UCSD-AML1 (cell line): ENCODE data around the gene MAP2K5.

Experiments used
- DNase-seq: peaks from one replicate; lab custom pipeline; 2025; ENCODE audit not compliant: unreplicated experiment; lab: John Stamatoyannopoulos, UW

Gene MAP2K5

DNA sequence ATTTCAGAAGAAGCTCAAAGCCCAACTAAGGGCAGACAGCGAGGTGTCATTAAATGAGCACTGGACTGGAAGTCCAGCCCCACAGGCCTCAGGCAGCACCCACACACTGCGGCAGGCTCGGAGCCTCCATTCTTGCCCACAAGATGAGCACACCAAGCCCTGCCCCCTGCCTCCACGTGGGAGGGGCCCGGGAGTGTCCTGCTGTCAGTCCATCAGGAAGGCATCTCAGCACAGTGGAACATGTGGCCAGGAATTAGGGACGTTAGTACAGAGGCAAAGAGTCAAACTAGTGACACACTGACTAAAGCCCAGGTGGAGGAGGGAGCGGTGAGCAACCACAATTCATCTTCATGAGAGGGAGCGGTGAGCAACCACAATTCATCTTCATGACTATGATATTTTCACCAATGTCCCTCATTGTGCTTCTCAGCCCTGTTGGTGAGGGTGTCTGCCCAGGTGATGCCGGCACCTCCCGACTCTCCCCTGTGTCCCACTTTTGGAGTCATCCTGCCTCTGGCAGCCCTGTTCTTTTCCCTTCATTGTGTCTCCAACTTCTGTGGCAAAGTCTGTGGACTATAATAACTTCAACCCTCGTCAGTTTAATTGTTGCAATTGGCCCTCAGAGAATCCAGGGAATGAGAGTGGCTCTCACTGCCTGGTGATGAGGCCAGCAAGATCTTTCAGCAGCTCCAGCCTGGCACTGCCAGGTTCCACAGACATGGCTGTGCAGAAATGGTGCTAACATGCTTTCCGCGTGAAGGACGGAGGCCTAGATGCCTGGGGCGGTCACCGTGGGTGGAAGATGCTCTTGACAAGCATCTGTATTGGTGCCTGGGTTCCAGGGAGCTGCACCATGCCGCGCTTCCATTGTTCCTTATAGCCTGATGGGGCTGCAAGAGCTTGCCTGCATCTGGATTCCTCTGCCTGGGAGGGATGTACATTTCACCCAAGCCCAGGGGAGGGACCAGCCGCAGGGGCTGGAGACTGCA lies 259.7 kb downstream of the MAP2K5 start:
- DNase-seq = no peak

DNA sequence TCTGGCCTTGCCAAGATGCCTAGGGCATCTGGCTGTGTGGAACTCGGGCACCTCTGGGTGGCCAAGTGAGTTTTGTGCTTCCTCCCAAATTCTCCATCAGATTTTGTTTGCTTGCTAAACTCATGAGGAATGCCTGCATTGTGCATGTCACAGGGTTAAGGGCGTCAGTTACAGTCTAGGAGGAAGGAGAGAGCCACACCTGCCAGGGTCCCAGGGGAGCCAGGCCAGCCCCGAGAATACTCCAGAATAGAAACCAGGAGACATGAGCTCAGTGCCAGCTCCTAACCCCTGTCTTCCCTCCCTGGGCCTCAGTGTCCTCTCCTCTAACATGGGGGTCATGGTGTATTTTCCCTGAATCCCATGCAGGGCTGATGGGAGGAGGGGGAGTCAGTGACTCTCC lies 260.8 kb downstream of the MAP2K5 start:
- no peak for DNase-seq

GRCh38 chr15:67803996-67804843 lies 261.7 kb downstream of the MAP2K5 start:
- no peak for DNase-seq

DNA sequence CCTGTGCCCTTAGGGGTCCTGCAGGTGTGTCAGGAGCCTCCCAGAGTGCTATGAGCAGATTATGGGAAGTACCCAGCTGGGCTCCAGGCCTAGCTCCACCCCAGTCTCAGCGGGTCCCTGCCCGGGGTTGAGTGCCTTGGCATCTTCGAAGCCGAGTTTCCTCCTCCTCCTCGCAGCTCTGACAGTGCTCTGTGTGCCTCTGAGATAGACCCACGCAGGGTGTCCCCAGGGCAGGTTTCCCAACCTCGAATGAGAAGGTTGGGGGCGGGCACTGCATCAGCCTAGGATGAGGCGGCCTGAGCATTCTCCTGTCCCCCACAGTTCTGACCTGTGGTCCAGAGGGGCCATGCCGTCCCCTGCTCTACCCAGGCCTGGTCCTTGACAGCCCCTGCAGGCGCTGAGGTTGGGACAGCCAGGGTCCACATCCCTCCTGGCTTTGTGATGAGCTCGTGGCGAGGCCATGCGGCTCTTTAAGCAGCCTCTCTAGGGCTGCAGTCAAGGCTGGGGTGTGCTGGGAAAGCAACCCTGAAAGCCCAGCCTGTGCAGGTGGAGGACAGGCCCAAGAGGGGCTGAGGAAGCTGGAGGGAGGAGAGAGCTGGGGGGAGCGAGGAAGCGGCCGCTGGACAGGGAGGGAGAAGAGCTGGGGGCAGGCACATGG lies 262.6 kb downstream of the MAP2K5 start:
- no peak for DNase-seq

GRCh38 chr15:67805666-67806516 lies 263.4 kb downstream of the MAP2K5 start:
- DNase-seq = no peak

GRCh38 chr15:67806536-67806935 lies 264.0 kb downstream of the MAP2K5 start:
- no peak for DNase-seq

DNA sequence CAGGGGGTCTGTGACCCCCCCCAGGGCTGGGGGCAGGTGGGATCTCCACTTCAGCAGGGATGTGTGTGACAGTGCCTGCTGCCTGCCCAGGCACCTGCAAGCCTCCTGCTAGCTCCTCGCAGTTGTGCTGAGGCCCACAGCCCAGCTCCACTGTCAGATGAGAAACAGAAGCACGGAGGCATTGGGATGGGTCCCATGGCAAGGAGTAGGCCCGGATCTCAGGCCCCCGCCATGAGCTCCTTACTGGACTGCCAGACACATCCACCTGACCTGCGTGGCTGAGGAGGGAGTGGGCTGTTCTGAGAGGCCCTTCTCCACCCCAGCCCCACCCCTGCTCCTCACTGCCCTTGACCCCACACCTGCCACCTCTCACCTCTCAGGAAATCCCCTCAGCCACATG lies 264.6 kb downstream of the MAP2K5 start:
- no peak for DNase-seq

- DNase-seq = no peak
Measured at GRCh38 chr15:67807836-67808235, 265.3 kb downstream of the MAP2K5 start.

DNA sequence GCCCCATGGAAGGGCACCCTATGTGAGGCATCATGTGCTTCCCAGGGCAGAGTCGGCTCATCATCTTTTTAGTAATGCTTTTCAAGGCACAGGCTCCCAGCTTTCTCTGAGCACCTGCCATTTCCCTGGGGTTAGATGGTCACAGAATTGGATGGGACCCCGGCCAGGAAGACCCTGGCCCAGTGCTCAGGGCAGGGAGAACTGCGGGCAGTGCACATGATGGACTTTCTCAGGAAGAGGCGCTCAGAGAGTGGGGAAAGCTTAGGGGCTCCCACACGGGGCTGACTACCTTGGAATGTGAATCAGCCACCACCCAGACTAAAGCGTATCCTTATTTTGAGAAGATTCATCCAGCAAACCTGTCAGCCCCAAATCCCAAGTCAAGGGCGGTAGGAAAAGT lies 266.3 kb downstream of the MAP2K5 start:
- no peak for DNase-seq

- DNase-seq = no peak
Measured at GRCh38 chr15:67809441-67809840, 266.9 kb downstream of the MAP2K5 start.

DNA sequence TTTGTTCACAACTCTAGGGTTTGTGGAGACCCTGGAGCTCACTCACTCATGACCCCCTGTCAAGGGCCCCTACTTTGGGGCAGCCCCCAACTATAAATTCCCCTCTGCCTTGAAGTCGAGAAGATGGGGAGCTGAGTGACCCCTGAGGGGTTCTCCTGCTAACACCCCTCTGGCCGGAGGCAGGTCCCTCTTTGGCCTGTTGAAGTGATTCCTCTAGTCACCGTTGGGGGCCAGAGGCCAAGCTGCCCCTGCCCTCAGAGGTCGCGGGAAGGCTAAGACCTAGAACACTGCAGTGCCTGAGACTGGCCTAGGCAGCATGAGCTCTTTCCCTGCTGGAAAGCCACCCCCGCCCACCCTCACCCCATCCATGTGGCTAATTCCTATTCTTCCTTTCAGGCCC lies 267.4 kb downstream of the MAP2K5 start:
- no peak for DNase-seq

- DNase-seq = peak; percentile 64
Measured at GRCh38 chr15:67812241-67812644, 269.7 kb downstream of the MAP2K5 start.

- DNase-seq = no peak
Measured at GRCh38 chr15:67813104-67813634, 270.7 kb downstream of the MAP2K5 start.

DNA sequence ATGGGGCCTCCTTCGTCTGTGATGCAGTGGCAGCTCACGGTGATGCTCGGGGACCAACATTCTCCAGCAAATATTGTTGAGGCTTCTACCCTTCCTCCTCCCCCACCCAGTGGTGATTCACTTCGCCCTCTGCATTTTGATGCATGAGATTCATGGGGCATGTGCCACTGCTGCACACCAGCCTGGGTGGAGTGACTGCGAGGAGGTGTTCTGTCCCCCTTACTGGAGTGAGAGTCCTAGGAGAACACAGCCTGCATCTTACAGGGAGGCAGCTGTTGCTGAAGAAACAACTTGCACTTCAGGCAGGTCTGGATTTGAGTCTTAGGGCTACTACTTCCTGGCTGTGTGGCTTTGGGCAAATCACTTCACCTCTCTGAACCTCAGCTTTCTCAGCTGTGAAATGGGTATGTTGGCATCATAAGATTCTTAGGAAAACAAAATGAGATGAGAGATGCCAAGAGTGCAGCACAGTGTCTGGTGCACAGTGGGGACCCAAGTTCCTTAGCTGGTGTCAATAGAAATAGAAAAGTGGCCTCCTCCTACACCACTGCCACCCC lies 272.6 kb downstream of the MAP2K5 start:
- no peak for DNase-seq

- no peak for DNase-seq
Measured at GRCh38 chr15:67816668-67817067, 274.2 kb downstream of the MAP2K5 start.

GRCh38 chr15:67818464-67818863 lies 276.0 kb downstream of the MAP2K5 start:
- DNase-seq = no peak

GRCh38 chr15:67819636-67820035 lies 277.1 kb downstream of the MAP2K5 start:
- DNase-seq = no peak

GRCh38 chr15:67820122-67820991 lies 277.9 kb downstream of the MAP2K5 start:
- no peak for DNase-seq
